ENCODE results near the gene TEDC1.

The TEDC1 gene, protein sequence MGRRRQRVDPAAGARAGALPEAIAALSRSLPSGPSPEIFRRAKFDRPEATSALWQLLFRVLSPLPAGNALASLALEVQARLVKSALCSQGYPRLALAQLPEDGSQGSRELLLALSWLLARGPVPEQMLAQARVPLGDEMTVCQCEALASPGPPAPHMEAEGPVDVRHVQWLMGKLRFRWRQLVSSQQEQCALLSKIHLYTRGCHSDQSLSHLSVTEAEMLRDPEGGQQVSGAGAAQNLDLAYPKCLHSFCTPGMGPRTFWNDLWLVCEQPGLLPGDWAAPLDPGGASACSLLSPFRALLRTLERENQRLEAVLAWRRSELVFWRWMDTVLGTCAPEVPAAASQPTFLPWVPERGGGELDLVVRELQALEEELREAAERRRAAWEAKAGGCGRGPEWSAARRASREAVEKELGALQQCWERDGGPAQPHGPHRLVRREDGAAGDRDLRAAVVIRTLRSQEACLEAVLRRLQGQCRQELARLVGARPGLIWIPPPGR

DNA sequence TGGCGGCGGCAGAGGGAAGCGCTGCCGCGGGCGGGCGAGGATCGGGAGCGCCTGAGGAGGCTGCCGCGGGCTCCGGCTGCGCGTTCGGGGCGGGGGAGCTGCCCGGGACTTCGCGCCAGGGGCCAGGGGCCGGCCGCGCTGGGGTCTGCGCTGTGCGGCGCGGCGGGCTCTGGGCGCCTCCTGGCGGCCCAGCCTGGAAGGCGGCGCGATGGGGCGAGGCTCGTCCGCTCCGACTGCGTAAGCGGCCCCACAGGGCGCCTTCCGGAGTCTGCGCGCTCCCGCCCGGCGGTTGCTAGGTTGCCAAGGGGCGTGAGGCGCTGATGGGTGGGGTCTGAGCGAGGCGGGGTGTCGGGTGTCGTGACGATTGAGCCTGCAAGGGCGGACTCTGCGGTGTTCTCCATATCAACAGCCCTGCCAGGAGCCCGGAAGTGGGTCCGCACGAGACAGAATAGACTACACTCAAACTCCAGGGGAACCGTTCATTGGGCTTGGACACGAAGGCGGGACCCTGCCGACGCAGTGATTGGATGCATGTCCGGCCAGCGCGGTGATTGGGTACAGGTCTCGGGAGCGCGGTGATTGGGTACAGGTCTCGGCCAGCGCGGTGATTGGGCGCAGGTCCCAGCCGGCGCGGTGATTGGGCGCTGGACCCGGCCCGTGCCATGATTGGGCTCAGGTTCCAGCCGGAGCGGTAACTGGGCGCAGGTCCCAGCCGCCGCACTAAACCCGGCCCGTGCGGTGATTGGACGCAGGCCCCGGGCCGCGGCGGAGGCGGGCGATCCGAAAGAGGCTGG is at the start of gene TEDC1:
Gene TEDC1 (plus strand): TSS at position 675 of the 794 bp plus-strand sequence. CDS start 130 bp downstream, outside the sequence.
- no peaks in the 10 kb centered on the region for H3K9me3 Mint-ChIP-seq (ENCODE audit: low read depth)
- H3K27ac Mint-ChIP-seq: peak within 1 kb of the TSS; percentile 83
- H3K27me3 Mint-ChIP-seq: no peaks in the 10 kb centered on the region
- H3K4me3 Mint-ChIP-seq: peak within 1 kb of the TSS; percentile 87
- H3K4me1 Mint-ChIP-seq (ENCODE audit: low read depth): peaks cover 17% of the 10 kb centered on the region
- H3K36me3 Mint-ChIP-seq: no peaks in the 10 kb centered on the region

DNA sequence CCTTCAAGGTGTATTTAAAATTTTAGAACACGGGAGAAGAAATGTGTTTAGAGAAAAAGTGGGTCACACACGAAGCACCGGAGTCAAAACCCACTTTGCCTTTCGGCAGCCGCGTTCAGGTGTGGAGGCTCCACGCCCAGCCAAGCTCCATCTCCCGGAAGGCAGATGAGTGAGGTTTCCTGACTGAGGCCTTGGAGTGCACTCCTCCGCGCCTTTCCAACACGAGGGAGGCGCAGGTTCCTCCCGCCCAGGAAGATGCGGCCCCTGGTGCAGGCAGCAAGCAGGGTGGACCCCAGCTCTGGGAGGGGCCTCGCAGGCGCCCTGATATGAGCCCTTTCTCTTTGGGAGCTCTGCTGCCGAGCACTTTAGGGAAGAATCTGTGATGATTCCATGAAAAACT is 48.9 kb upstream of the TEDC1 start:
- H3K4me1 Mint-ChIP-seq (ENCODE audit: low read depth): peaks cover 4% of the 10 kb centered on the region
- H3K27me3 Mint-ChIP-seq: no peaks in the 10 kb centered on the region
- H3K27ac Mint-ChIP-seq: no peak overlapping the region
- H3K36me3 Mint-ChIP-seq: peaks cover 2% of the 10 kb centered on the region
- no peaks in the 10 kb centered on the region for H3K9me3 Mint-ChIP-seq (ENCODE audit: low read depth)
- no peak overlapping the region for H3K4me3 Mint-ChIP-seq

DNA sequence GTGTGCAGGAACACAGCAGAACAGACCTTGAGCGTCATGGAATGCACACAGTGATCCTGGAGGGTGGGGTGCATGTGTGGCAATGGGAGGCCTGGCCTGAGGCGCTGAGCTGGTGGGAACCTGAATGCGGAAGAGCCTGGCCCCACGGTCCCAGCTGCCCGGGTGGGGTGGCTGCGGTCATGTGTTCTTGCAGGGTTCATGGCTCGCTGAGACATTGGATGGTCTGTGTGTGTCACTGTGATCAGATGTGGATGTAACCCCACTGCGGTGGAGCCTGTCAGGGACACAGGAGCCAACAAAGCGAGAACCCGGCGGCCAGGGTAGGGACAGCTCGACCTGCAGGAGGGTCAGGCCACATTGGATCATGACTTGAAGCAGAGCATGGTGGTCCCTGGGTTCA is 48.2 kb upstream of the TEDC1 start:
- Mint-ChIP-seq H3K9me3 (ENCODE audit: low read depth) (no peaks in the 10 kb centered on the region), H3K27ac (no peak overlapping the region), H3K4me1 (ENCODE audit: low read depth) (peaks cover 4% of the 10 kb centered on the region), H3K4me3 (no peak overlapping the region), H3K36me3 (peaks cover 2% of the 10 kb centered on the region), H3K27me3 (no peaks in the 10 kb centered on the region)

DNA sequence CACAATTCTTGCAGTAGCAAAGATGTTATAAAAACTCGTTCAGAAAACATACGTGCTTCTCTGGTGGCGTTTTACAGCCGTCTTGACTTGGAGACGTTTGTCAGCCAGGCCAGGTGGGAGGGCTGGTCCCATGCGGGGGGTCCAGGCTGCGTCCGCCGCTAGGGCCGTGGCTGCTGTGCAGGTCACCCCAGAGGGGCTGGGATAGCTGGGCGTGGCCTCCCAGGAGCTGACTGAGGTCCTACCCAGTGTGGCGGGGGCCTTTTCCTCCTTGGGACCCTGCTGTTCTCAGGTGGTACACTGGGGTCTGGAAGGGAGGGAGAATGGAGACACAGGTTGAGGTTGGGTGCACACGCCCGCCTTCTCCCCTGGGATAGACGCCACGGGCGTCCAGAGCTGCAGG is 46.2 kb upstream of the TEDC1 start:
- no peak overlapping the region for H3K4me3 Mint-ChIP-seq
- no peaks in the 10 kb centered on the region for H3K27me3 Mint-ChIP-seq
- peaks cover 2% of the 10 kb centered on the region for H3K36me3 Mint-ChIP-seq
- H3K27ac Mint-ChIP-seq: no peak overlapping the region
- peaks cover 3% of the 10 kb centered on the region for H3K4me1 Mint-ChIP-seq (ENCODE audit: low read depth)
- H3K9me3 Mint-ChIP-seq (ENCODE audit: low read depth): no peaks in the 10 kb centered on the region

DNA sequence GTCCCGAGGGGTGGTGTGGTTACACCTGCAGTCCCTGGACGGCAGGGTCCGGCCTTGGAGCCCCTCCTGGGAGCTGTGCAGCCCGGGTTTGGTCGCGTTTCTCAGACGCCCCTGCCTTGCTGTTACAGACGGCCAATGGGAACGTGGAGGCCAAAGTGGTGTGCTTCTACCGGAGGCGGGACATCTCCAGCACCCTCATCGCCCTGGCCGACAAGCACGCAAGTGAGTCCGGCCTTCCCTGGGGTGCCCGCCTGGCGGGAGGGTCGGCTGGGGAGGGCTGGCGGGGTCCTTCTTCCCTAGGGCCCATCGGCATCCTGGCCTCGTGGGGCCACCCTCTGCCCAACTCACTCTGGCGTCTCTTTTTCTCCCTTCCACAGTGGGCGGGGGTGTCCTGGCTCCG is 45.8 kb upstream of the TEDC1 start:
- H3K36me3 Mint-ChIP-seq: peaks cover 2% of the 10 kb centered on the region
- H3K4me1 Mint-ChIP-seq (ENCODE audit: low read depth): peaks cover 3% of the 10 kb centered on the region
- H3K27ac Mint-ChIP-seq: no peak overlapping the region
- no peak overlapping the region for H3K4me3 Mint-ChIP-seq
- no peaks in the 10 kb centered on the region for H3K9me3 Mint-ChIP-seq (ENCODE audit: low read depth)
- no peaks in the 10 kb centered on the region for H3K27me3 Mint-ChIP-seq

DNA sequence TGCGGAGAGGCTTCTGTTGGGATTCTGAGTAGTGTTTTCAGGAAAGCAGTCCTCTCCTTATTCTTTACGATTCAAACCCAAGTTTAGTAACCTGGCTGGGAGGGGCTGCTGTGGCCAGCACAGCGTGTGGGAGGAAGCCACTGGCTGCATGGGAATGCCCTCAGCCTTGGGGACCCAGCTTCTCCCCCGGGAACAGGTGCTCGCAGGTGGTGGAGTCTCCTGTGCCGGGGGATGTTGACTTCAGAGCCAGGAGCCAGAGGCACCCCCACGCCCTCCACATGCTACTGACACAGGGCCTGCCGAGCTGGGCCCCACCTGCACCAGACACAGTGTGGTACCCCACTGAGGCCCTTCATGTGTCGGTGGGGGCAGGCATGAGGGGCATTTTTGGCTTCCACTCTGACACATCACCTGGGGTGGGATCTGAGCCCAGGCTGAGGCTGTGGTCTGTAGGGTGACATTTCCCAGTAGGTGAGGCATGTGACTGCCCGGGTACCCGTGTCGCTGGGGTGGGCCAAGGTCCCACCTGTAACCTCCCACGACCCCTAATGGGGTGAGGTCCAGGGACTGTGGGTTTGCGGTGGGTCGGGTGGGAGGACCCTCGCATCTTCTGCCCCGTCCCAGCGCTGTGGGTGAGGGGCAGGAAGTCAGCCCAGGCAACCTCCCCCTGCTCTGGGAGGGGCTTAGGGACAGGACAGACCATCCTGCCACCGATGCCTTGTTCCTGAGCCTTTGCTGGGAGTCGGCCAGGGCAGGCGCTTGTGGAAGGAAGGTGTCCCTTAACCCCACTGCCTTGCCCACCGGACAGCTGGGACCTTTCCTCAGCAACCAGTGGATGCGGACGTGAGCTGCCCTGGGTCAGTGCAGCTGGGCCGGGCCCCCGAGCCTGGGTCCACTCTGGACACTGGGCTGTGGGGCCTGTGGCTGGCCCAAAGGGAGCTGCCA is 44.9 kb upstream of the TEDC1 start:
- no peaks in the 10 kb centered on the region for H3K9me3 Mint-ChIP-seq (ENCODE audit: low read depth)
- H3K4me1 Mint-ChIP-seq (ENCODE audit: low read depth): peaks cover 3% of the 10 kb centered on the region
- no peaks in the 10 kb centered on the region for H3K27me3 Mint-ChIP-seq
- H3K27ac Mint-ChIP-seq: no peak overlapping the region
- H3K36me3 Mint-ChIP-seq: peaks cover 2% of the 10 kb centered on the region
- H3K4me3 Mint-ChIP-seq: no peak overlapping the region

DNA sequence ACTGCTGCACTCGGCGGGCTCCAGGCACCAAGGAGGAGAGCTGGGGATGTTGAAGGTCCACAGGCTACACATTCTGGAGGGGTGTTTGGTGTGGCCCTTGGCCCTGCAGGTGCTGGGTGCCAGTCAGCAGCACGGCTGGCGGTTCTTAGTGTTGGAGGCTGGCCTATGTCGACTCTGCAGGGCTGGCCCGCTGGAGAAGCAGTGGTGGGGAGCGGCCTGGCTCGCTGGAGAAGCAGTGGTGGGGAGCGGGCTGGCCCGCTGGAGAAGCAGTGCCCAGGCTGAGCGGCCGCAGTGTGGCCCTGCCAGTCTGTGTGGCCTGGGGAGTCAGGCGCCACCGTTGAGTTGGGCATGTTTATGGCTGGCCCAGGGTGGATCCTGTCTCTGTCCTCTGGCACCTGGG is 44.1 kb upstream of the TEDC1 start:
- Mint-ChIP-seq H3K4me3 (no peak overlapping the region), H3K9me3 (ENCODE audit: low read depth) (no peaks in the 10 kb centered on the region), H3K4me1 (ENCODE audit: low read depth) (no peaks in the 10 kb centered on the region), H3K27me3 (no peaks in the 10 kb centered on the region), H3K36me3 (no peaks in the 10 kb centered on the region), H3K27ac (no peak overlapping the region)

DNA sequence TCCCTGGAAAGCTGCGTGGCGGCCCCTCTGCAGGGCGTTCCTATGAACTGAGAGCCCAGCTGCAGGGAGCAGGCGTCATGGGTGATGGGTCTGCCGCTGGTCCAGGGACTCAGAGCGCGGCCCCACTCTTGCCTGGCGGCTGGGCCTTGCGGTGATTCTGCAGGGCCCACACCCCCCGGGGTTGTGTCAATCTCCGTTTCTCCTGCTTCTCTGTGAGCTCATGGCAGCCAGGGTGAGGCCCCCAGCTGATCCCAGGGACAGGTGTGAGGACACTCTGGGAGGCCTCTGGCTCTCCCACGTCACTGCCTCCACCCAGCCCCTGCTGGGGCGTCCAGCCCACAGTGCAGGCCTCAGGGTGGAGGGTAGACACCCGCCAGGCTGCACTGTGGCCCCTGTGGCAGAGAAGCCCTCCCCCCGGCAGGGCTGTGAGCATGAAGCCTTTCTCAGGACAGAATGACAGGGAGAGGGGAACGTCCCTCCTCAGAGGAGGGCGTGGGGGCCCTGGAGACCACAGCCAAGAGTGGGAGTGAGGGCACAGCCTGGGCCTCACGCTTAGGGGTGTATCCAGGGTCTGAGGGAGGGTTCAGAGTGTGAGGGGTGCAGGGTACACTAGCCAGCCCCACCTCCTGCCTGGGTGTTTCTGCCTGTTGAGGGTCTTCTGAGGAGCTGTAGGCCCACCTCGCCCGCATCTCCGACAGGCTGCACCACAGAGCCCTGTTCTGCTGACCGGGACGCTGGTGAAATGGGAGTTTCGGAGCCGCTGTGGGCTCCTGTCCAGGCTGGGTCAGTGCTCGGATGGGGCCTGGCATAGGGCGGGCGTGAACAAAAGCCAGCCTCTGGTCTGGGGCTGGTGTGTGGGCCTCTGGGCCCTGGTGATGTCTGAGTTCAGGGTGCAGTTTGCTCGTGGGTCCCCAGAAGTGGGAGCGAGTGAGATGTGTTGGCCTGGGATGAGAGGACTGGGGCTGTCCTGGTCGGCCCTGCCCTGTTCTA is 43.1 kb upstream of the TEDC1 start:
- no peaks in the 10 kb centered on the region for H3K27me3 Mint-ChIP-seq
- peaks cover 3% of the 10 kb centered on the region for H3K36me3 Mint-ChIP-seq

DNA sequence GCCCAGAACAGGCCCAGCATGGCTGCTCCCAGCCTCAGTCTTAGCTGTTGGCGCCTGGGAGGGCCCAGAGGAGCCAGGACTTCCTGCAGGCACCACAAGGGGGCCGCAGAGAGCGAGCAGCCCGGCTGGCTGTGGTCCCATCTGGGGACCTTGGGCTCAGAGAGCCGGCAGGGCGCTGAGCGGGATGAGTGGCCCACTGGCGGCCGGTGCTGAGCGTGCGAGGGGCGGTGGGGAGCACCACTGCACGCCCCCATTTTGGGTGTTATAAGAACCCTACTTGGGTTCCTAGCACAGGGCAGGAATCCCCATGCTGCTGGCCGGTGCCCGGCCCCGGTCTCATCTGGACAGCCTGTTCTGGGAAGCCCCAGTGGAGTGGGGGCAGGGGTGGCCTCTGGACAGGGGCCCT is 42.3 kb upstream of the TEDC1 start:
- no peaks in the 10 kb centered on the region for H3K27me3 Mint-ChIP-seq
- H3K36me3 Mint-ChIP-seq: peaks cover 3% of the 10 kb centered on the region
- H3K4me1 Mint-ChIP-seq (ENCODE audit: low read depth): no peaks in the 10 kb centered on the region
- no peaks in the 10 kb centered on the region for H3K9me3 Mint-ChIP-seq (ENCODE audit: low read depth)
- no peak overlapping the region for H3K4me3 Mint-ChIP-seq
- no peak overlapping the region for H3K27ac Mint-ChIP-seq

More for the DNA sequence above, 43.1 kb upstream of the TEDC1 start:
- Mint-ChIP-seq H3K27ac (no peak overlapping the region), H3K4me3 (no peak overlapping the region), H3K9me3 (ENCODE audit: low read depth) (no peaks in the 10 kb centered on the region), H3K4me1 (ENCODE audit: low read depth) (no peaks in the 10 kb centered on the region)

DNA sequence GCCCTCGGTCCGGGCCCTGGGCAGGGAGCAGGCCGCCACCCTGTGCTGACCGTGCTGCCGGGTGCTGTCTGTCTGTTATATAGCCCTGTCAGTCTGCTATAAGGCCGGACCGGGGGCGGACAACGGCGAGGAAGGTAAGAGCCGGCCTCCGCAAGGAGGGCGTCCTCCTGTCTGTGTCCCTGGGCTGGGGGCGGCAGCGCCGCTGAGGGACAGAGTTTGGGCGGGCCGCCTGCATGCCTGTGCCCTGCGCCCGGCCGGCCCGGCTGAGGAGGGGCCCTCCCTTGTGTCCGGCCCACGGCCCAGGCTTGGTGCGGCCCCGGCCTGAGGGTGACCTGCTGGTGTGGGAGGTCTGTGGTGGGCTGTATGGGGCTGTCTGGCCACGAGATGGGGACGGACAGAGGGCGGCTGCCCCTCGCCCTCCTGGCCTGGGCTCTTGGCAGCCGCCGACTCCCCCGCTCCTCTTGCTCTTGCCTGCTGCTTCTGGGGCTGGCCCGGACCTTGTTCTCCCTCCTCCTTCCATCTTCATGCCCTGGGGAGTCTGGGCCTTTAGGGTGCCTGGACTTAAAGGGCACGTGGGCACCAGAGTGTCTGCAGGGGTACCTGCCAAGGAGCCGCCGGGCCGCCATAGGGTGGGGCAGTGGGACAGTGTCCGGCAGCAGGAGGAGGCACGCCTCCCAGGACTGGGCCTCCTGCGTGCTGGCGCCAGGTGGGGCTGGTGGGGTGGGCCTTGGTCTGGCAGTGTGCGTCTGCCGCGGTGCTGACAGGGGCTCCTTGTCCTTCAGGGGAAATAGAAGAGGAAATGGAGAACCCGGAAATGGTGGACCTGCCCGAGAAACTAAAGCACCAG is 41.5 kb upstream of the TEDC1 start:
- Mint-ChIP-seq H3K27me3 (no peaks in the 10 kb centered on the region), H3K27ac (no peak overlapping the region), H3K4me3 (no peak overlapping the region), H3K4me1 (ENCODE audit: low read depth) (no peaks in the 10 kb centered on the region), H3K36me3 (peaks cover 3% of the 10 kb centered on the region), H3K9me3 (ENCODE audit: low read depth) (no peaks in the 10 kb centered on the region)

DNA sequence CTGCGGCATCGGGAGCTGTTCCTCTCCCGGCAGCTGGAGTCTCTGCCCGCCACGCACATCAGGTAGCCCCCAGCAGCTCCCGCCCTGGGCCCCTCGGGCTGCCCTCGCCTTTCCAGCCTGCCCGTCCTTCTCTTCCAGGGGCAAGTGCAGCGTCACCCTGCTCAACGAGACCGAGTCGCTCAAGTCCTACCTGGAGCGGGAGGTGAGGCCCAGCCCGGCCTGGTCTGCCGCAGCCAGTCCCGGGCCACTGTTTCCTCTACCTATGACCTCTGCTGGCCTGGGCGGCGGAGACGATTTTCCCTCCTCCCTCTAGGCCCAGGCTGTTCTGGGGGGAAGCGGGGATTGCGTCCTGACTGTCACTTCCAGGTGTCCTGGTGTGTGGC is 40.9 kb upstream of the TEDC1 start:
- no peaks in the 10 kb centered on the region for H3K27me3 Mint-ChIP-seq
- no peaks in the 10 kb centered on the region for H3K4me1 Mint-ChIP-seq (ENCODE audit: low read depth)
- no peaks in the 10 kb centered on the region for H3K9me3 Mint-ChIP-seq (ENCODE audit: low read depth)
- H3K27ac Mint-ChIP-seq: no peak overlapping the region
- H3K36me3 Mint-ChIP-seq: peaks cover 3% of the 10 kb centered on the region
- no peak overlapping the region for H3K4me3 Mint-ChIP-seq

DNA sequence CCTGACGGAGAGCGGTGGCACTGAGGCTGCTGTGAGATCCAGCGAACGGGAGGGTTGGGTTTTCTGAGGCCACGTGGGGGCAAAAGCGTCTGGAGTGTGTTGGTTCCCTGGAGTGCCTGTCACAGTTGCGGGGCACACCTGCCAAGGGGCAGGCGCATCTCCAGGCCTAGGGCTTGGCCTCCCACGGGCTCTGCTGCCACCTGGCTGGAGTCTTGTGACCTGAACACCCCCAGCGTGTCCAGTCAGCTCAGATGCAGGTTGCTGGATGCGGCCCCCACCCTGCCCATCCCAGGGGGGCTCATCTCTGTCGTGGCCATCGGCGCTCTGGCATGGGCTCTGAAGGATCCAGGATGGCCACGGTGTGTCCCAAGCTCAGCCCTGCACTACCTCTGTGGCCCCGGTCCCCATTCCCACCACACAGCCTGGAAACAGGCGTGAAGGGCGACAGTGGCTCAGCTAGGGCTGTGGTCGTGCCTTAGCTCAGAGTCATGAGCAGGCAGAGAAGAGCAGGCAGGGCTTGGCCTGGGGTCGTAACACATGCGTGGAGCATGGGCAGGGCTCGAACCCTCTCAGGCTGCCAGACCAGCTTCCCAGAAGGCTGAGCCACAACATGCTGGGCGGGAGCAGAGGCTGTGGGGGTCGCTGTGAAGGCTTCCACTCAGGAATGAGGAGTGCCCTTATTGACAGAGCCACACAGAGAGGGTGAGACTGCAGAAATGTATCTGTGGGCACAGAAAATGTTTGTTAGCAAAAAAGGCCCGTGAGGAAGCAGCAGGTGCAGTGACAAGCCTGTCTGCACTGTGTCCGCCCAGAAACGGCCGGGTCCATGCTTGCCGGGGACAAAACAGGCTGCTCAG is 40.0 kb upstream of the TEDC1 start:
- no peaks in the 10 kb centered on the region for H3K9me3 Mint-ChIP-seq (ENCODE audit: low read depth)
- no peak overlapping the region for H3K4me3 Mint-ChIP-seq
- no peaks in the 10 kb centered on the region for H3K27me3 Mint-ChIP-seq
- H3K27ac Mint-ChIP-seq: no peak overlapping the region
- H3K36me3 Mint-ChIP-seq: peaks cover 3% of the 10 kb centered on the region
- H3K4me1 Mint-ChIP-seq (ENCODE audit: low read depth): no peaks in the 10 kb centered on the region

All from activated naive CD8-positive, alpha-beta T cell (primary cell).